ENCODE measurements around the gene ERC2.

DNA sequence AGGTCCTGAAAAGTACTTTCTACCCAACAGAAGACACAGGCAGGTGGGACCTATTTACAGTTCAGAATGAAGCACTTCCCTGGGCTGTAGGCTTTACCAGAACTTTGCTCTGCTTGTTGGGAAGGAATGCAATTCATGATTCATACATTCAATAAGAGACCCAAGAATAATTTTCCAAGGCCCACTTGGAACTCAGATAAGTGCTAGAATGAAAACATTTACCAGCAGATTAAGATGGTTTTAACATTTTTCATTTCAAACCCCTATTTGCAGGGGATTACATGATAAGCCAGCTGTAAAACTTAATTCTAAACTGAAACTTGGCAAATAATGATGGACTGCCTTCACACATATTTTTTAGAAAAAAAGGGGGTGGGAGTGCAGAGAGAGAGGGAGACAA, 417.2 kb downstream of the ERC2 start:
- TF ChIP-seq POLR2A (IDR thresholded peaks at IDR 0.05; ENCODE audit: low read depth, low read length): no peak
- TF ChIP-seq, protein P1, sequence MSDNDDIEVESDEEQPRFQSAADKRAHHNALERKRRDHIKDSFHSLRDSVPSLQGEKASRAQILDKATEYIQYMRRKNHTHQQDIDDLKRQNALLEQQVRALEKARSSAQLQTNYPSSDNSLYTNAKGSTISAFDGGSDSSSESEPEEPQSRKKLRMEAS (IDR thresholded peaks at IDR 0.05; ENCODE audit: insufficient read depth, insufficient read length): no peak
- TF ChIP-seq, protein P2, sequence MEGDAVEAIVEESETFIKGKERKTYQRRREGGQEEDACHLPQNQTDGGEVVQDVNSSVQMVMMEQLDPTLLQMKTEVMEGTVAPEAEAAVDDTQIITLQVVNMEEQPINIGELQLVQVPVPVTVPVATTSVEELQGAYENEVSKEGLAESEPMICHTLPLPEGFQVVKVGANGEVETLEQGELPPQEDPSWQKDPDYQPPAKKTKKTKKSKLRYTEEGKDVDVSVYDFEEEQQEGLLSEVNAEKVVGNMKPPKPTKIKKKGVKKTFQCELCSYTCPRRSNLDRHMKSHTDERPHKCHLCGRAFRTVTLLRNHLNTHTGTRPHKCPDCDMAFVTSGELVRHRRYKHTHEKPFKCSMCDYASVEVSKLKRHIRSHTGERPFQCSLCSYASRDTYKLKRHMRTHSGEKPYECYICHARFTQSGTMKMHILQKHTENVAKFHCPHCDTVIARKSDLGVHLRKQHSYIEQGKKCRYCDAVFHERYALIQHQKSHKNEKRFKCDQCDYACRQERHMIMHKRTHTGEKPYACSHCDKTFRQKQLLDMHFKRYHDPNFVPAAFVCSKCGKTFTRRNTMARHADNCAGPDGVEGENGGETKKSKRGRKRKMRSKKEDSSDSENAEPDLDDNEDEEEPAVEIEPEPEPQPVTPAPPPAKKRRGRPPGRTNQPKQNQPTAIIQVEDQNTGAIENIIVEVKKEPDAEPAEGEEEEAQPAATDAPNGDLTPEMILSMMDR (IDR thresholded peaks at IDR 0.05; ENCODE audit: extremely low read depth in 1 of 2, insufficient read depth in 1 of 2, low read depth in 1 of 2, low read length in 2 of 2): no peak
- no peak for TF ChIP-seq JUN (IDR thresholded peaks at IDR 0.05; ENCODE audit: borderline replicate concordance, insufficient read depth, insufficient read length, low read depth)
- no peak for TF ChIP-seq EZH2 (IDR thresholded peaks at IDR 0.05; ENCODE audit: borderline replicate concordance, low read depth, low read length, severe bottlenecking)
- no peak for TF ChIP-seq MYC (IDR thresholded peaks at IDR 0.05; ENCODE audit: low read depth, low read length)
